Measurements from ENCODE around the gene ABI3BP. TPM values are rescaled to one million over a fixed set of nuclear protein-coding genes. Genes with fewer than 3 reads are reported as not detected.

ABI3BP gene
- total RNA-seq, 4 donors from 2014 or later, result 12.3 to 57.8 (median 22.0) TPM

GRCh38 chr3:100756441-100756840, 236.8 kb downstream of the ABI3BP start:
- no peak for DNase-seq (ENCODE audit: low spot score in 2 of 2)
- WGBS, 2 donors, result 54 to 57% methylated on average over 2 of the region's 2 CpGs
- TF ChIP-seq POLR2A (IDR thresholded peaks at IDR 0.05), result no peak
- TF ChIP-seq CTCF (IDR thresholded peaks at IDR 0.05), result no peak
- H3K4me3 ChIP-seq (ENCODE audit: low read depth, poor library complexity, severe bottlenecking), result no peak overlapping the region
- intact Hi-C loops (cut with DNase I; ENCODE audit: low total_unique reads), result no loop called here

GRCh38 chr3:100754563-100755334, 238.5 kb downstream of the ABI3BP start:
- H3K4me3 ChIP-seq (ENCODE audit: low read depth, poor library complexity, severe bottlenecking), result no peak overlapping the region
- 69 to 84% methylated on average over 3 of the region's 3 CpGs for WGBS, 2 donors
- TF ChIP-seq CTCF (IDR thresholded peaks at IDR 0.05) (no peak), POLR2A (IDR thresholded peaks at IDR 0.05) (no peak)
- intact Hi-C loops (cut with DNase I; ENCODE audit: low total_unique reads), result no loop called here
- no peak for DNase-seq (ENCODE audit: low spot score in 2 of 2)

- no peak for DNase-seq (ENCODE audit: low spot score in 2 of 2)
- 81 to 86% methylated on average over 2 of the region's 2 CpGs for WGBS, 2 donors
- H3K4me3 ChIP-seq (ENCODE audit: low read depth, poor library complexity, severe bottlenecking), result no peak overlapping the region
- intact Hi-C loops (cut with DNase I; ENCODE audit: low total_unique reads), result no loop called here
- no peak for TF ChIP-seq CTCF (IDR thresholded peaks at IDR 0.05)
- TF ChIP-seq POLR2A (IDR thresholded peaks at IDR 0.05), result no peak
Measured at GRCh38 chr3:100753846-100754245, 239.4 kb downstream of the ABI3BP start.

- no peak for DNase-seq (ENCODE audit: low spot score in 2 of 2)
- 57% methylated on average over 2 of the region's 2 CpGs for WGBS, 2 donors
- TF ChIP-seq POLR2A (IDR thresholded peaks at IDR 0.05), result no peak
- TF ChIP-seq CTCF (IDR thresholded peaks at IDR 0.05), result no peak
- H3K4me3 ChIP-seq (ENCODE audit: low read depth, poor library complexity, severe bottlenecking), result no peak overlapping the region
- intact Hi-C loops (cut with DNase I; ENCODE audit: low total_unique reads), result loop anchor here (10.0 kb wide), 1 partner anchor 1856 kb away; no protein-coding TSS in a partner anchor
Measured at GRCh38 chr3:100748967-100749366, 244.3 kb downstream of the ABI3BP start.

GRCh38 chr3:100748220-100748619, 245.0 kb downstream of the ABI3BP start:
- DNase-seq (ENCODE audit: low spot score in 2 of 2), result no peak
- TF ChIP-seq POLR2A (IDR thresholded peaks at IDR 0.05) (no peak), CTCF (IDR thresholded peaks at IDR 0.05) (no peak)
- WGBS, 2 donors, result 96 to 98% methylated on average over 6 of the region's 6 CpGs
- no peak overlapping the region for H3K4me3 ChIP-seq (ENCODE audit: low read depth, poor library complexity, severe bottlenecking)
- intact Hi-C loops (cut with DNase I; ENCODE audit: low total_unique reads), result loop anchor here (10.0 kb wide), 1 partner anchor 1857 kb away; no protein-coding TSS in a partner anchor
